IMR-90 (cell line): ENCODE measurements around the gene BMP8B. TPM values are rescaled to one million over a fixed set of nuclear protein-coding genes. Genes with fewer than 3 reads are reported as not detected.
"Not testable (repeated sequence)": the region's sequence is repeated elsewhere in the genome, so short reads cannot be mapped to it uniquely, and the experiment has no call there.

Experiments used
- ATAC-seq: fragments of 200-7000 bp; cut with Tn5 transposase; 2 replicates; pipeline ENCODE4 v1.9.1; 2020; ENCODE audit warnings: low read depth, mild to moderate bottlenecking, moderate library complexity
- BruUV-seq: library from RNA; stranded (reverse); fragments of 400-500 nt; replicated peaks from 2 replicates; lab custom pipeline; 2021; lab: Mats Ljungman, UMichigan
- CTCF ChIA-PET: fragments of 300-600 bp; formaldehyde crosslinking; extraction: SDS; loops from one replicate; lab custom pipeline; 2021; ENCODE audit warnings: antibody characterized with exemption; lab: Yijun Ruan, JAX
- POLR2A ChIA-PET: fragments of 300-600 bp; sonication (Branson Sonifier 250); formaldehyde crosslinking; loops from one replicate; lab custom pipeline; 2022; ENCODE audit warnings: antibody characterized with exemption; ENCODE audit not compliant: unreplicated experiment; lab: Charles Lee
- DNase-seq: peaks from one replicate; pipeline ENCODE4 v3.0.0; 2013
- H2AFZ ChIP-seq: replicated peaks from 2 replicates; pipeline ENCODE3; 2013; ENCODE audit warnings: low read length, mild to moderate bottlenecking; ENCODE audit not compliant: poor library complexity
- H2AK5ac ChIP-seq: 2 replicates; pipeline ENCODE4 v1.6.1; 2013; ENCODE audit warnings: low read depth, low read length, inconsistent platforms
- H2AK9ac ChIP-seq: replicated peaks from 2 replicates; pipeline ENCODE3; 2013; ENCODE audit warnings: mild to moderate bottlenecking, low read depth, low read length, moderate library complexity; ENCODE audit not compliant: poor library complexity
- H2BK120ac ChIP-seq: 2 replicates; pipeline ENCODE4 v1.6.1; 2013; ENCODE audit warnings: low read depth, low read length, inconsistent platforms
- H2BK15ac ChIP-seq: 3 replicates; pipeline ENCODE4 v1.6.1; 2013; ENCODE audit warnings: low read depth, low read length, inconsistent platforms
- H2BK20ac ChIP-seq: 2 replicates; pipeline ENCODE4 v1.6.1; 2013; ENCODE audit warnings: low read depth, mild to moderate bottlenecking, inconsistent platforms, low read length, moderate library complexity
- H2BK5ac ChIP-seq: 2 replicates; pipeline ENCODE4 v1.6.1; 2013; ENCODE audit warnings: mild to moderate bottlenecking, low read depth, low read length, inconsistent platforms; ENCODE audit not compliant: poor library complexity, severe bottlenecking
- H3K14ac ChIP-seq: replicated peaks from 2 replicates; pipeline ENCODE4 v1.6.1; 2013; ENCODE audit warnings: low read depth, low read length, inconsistent platforms
- H3K18ac ChIP-seq: 2 replicates; pipeline ENCODE4 v1.6.1; 2013; ENCODE audit warnings: low read depth, low read length, control low read depth
- H3K23ac ChIP-seq: 2 replicates; pipeline ENCODE4 v1.6.1; 2013; ENCODE audit warnings: low read depth, low read length, inconsistent platforms
- H3K27ac ChIP-seq: 2 replicates; pipeline ENCODE4 v1.5.1; 2013; ENCODE audit warnings: mild to moderate bottlenecking, control low read depth, low read length; ENCODE audit not compliant: insufficient read depth
- H3K27me3 ChIP-seq: 2 replicates; pipeline ENCODE4 v1.6.1; 2013; ENCODE audit warnings: low read length; ENCODE audit not compliant: control insufficient read depth, insufficient read depth
- H3K36me3 ChIP-seq: 2 replicates; pipeline ENCODE4 v1.6.1; 2013; ENCODE audit warnings: low read length, mixed read lengths; ENCODE audit not compliant: control insufficient read depth, insufficient read depth
- H3K4ac ChIP-seq: 2 replicates; pipeline ENCODE4 v1.6.1; 2013; ENCODE audit warnings: low read depth, low read length, inconsistent platforms
- H3K4me1 ChIP-seq: 2 replicates; pipeline ENCODE4 v1.6.1; 2013; ENCODE audit warnings: low read length, mixed read lengths; ENCODE audit not compliant: control insufficient read depth, insufficient read depth
- H3K4me2 ChIP-seq: 2 replicates; pipeline ENCODE4 v1.6.1; 2013; ENCODE audit warnings: low read depth, mild to moderate bottlenecking, control low read depth, low read length, moderate library complexity
- H3K4me3 ChIP-seq: 2 replicates; pipeline ENCODE4 v1.5.1; 2013; ENCODE audit warnings: low read depth, mild to moderate bottlenecking, control low read depth, low read length, moderate library complexity; ENCODE audit not compliant: insufficient read depth
- H3K56ac ChIP-seq: 2 replicates; pipeline ENCODE4 v1.6.1; 2013; ENCODE audit warnings: low read length, inconsistent platforms; ENCODE audit not compliant: insufficient read depth; ENCODE audit errors: extremely low read depth
- H3K79me1 ChIP-seq, 2 experiments: 2 replicates each; pipeline ENCODE4 v1.6.1; 2013; ENCODE audit warnings: low read length in 2 of 2, inconsistent platforms in 1 of 2, low read depth in 1 of 2
- H3K9ac ChIP-seq: 2 replicates; pipeline ENCODE4 v1.6.1; 2013; ENCODE audit warnings: low read depth, low read length, control low read depth
- H3K9me1 ChIP-seq: 2 replicates; pipeline ENCODE4 v1.6.1; 2013; ENCODE audit warnings: low read length, inconsistent platforms; ENCODE audit not compliant: insufficient read depth
- H3K9me3 ChIP-seq: 2 replicates; pipeline ENCODE4 v1.6.1; 2013; ENCODE audit warnings: low read length; ENCODE audit not compliant: control insufficient read depth, insufficient read depth
- H4K20me1 ChIP-seq: 2 replicates; pipeline ENCODE4 v1.6.1; 2013; ENCODE audit warnings: low read length, inconsistent platforms; ENCODE audit not compliant: insufficient read depth
- H4K5ac ChIP-seq: 2 replicates; pipeline ENCODE4 v1.6.1; 2013; ENCODE audit warnings: mild to moderate bottlenecking, low read depth, low read length, control low read depth
- H4K8ac ChIP-seq, 2 experiments: 2 replicates each; pipeline ENCODE4 v1.6.1; 2013; ENCODE audit warnings: low read depth in 2 of 2, low read length in 2 of 2, control low read depth in 1 of 2, inconsistent platforms in 1 of 2
- H4K91ac ChIP-seq: 2 replicates; pipeline ENCODE4 v1.6.1; 2013; ENCODE audit warnings: low read depth, low read length, inconsistent platforms; ENCODE audit not compliant: insufficient read depth
- WGBS, 2 experiments: methylation state at CpG; one replicate each; pipeline versions ENCODE4 v1.1.5 to v1.1.7; 2013; ENCODE audit warnings: missing lambda C conversion rate in 2 of 2; ENCODE audit not compliant: insufficient read length in 1 of 2; ENCODE audit errors: extremely low coverage in 2 of 2; 5-methylcytosine and 5-hydroxymethylcytosine counted together
- dilution Hi-C: fragments of 300-500 bp; cut with HindIII; formaldehyde crosslinking; loops from one replicate; pipeline ENCODE4 v1.14.3; 2018; ENCODE audit warnings: low sequenced_read_pairs; ENCODE audit not compliant: unreplicated experiment
- in situ Hi-C: fragments of 300-500 bp; cut with MboI; formaldehyde crosslinking; loops from 3 replicates; pipeline ENCODE4 v1.14.3; 2019; ENCODE audit warnings: low sequenced_read_pairs, inconsistent platforms, mixed read lengths
- intact Hi-C: fragments of 100-400 bp; cut with micrococcal nuclease; formaldehyde crosslinking; loops from 2 replicates; pipeline ENCODE4 v1.10.0; 2022
- polyA plus RNA-seq, 3 experiments: library from polyadenylated mRNA; depleted of rRNA; stranded (reverse); fragments of >200 nt; gene quantifications; 2 replicates each; pipeline ENCODE4 v1.2.3, GENCODE V29; 2012; ENCODE audit warnings: low replicate concordance in 1 of 3
- total RNA-seq: library from RNA; depleted of rRNA; stranded (reverse); fragments of >200 nt; gene quantifications from 2 replicates; pipeline ENCODE4 v1.2.3, GENCODE V29; 2012

Gene BMP8B
- total and polyA plus RNA-seq, 2 of the 4 experiments (the other 2 are of a cell fraction): not detected

GRCh38 chr1:39778463-39779099, 10.1 kb downstream of the BMP8B start:
- H4K91ac ChIP-seq, H3K36me3 ChIP-seq, H4K20me1 ChIP-seq, DNase-seq, H4K5ac ChIP-seq, H3K23ac ChIP-seq, H3K9me1 ChIP-seq, H3K27ac ChIP-seq, H2BK120ac ChIP-seq, H3K14ac ChIP-seq, H3K18ac ChIP-seq, intact Hi-C loops, H2BK5ac ChIP-seq, H2BK20ac ChIP-seq, ATAC-seq, H3K4me1 ChIP-seq, H4K8ac ChIP-seq, H2AFZ ChIP-seq, H2AK5ac ChIP-seq, H3K56ac ChIP-seq, dilution Hi-C loops, CTCF ChIA-PET, BruUV-seq, H3K9me3 ChIP-seq, H2AK9ac ChIP-seq, in situ Hi-C loops, H3K4ac ChIP-seq, H2BK15ac ChIP-seq, H3K79me1 ChIP-seq, H3K9ac ChIP-seq, H3K4me2 ChIP-seq, H3K4me3 ChIP-seq, POLR2A ChIA-PET: not testable (repeated sequence)
- WGBS, 2 experiments: 83% methylated on average over 2 of the region's 12 CpGs; no CpG with 5 or more reads in 1 of the 2 experiments
- peaks cover 41% of the 10 kb centered on the region for H3K27me3 ChIP-seq

GRCh38 chr1:39777896-39778295, 10.8 kb downstream of the BMP8B start:
- H3K18ac ChIP-seq, BruUV-seq, DNase-seq, in situ Hi-C loops, H2AK9ac ChIP-seq, H3K4me1 ChIP-seq, H3K4me2 ChIP-seq, H2BK120ac ChIP-seq, H4K5ac ChIP-seq, H2AK5ac ChIP-seq, H3K9me1 ChIP-seq, H3K56ac ChIP-seq, H4K8ac ChIP-seq, H4K20me1 ChIP-seq, POLR2A ChIA-PET, H2BK5ac ChIP-seq, ATAC-seq, H2BK20ac ChIP-seq, H2BK15ac ChIP-seq, H3K4ac ChIP-seq, intact Hi-C loops, H3K79me1 ChIP-seq, H3K14ac ChIP-seq, H3K36me3 ChIP-seq, H3K9me3 ChIP-seq, H4K91ac ChIP-seq, dilution Hi-C loops, H3K9ac ChIP-seq, H3K23ac ChIP-seq, H3K27ac ChIP-seq, H2AFZ ChIP-seq, H3K4me3 ChIP-seq, CTCF ChIA-PET: not testable (repeated sequence)
- 96% methylated on average over 10 of the region's 17 CpGs; no CpG with 5 or more reads in 1 of the 2 experiments for WGBS, 2 experiments
- H3K27me3 ChIP-seq: peaks cover 34% of the 10 kb centered on the region
